Breast epithelium (tissue), 4 donors: ENCODE measurements around the gene USP14. TPM values are rescaled to one million over a fixed set of nuclear protein-coding genes. Genes with fewer than 3 reads are reported as not detected.

Experiments
- DNase-seq, 2 donors: peaks; one replicate each; pipeline ENCODE4 v3.0.0-alpha.2; 2019; ENCODE audit warnings: low spot score in 2 of 2
- H3K27ac ChIP-seq, 2 donors: fragments of 200-600 bp; sonication (generic) in 1 of 2; one replicate each; pipeline ENCODE4 v1.5.1; 2016 to 2019; ENCODE audit warnings: mild to moderate bottlenecking in 1 of 2
- H3K27me3 ChIP-seq, 2 donors: fragments of 200-600 bp; sonication (generic) in 1 of 2; one replicate each; pipeline versions ENCODE4 v1.5.1 to v1.6.0; 2017 to 2019; ENCODE audit warnings: control low read depth in 1 of 2, mild to moderate bottlenecking in 1 of 2
- H3K36me3 ChIP-seq: fragments of 200-600 bp; one replicate; pipeline ENCODE4 v1.5.1; 2019
- H3K4me1 ChIP-seq, 2 donors: fragments of 200-600 bp; sonication (generic); one replicate each; pipeline ENCODE4 v1.5.1; 2016 to 2019; ENCODE audit warnings: control low read depth in 1 of 2
- H3K4me3 ChIP-seq, 3 donors: fragments of 200-600 bp; sonication (generic); 1 replicate in 2 of 3; 2 replicates in 1 of 3; pipeline ENCODE4 v1.5.1; 2016 to 2019; ENCODE audit warnings: mild to moderate bottlenecking in 3 of 3, moderate library complexity in 2 of 3
- H3K9me3 ChIP-seq, 2 donors: fragments of 200-600 bp; sonication (generic) in 1 of 2; one replicate each; pipeline ENCODE4 v1.5.1; 2016 to 2019; ENCODE audit warnings: control low read depth in 1 of 2
- POLR2A ChIP-seq: fragments of 450-650 bp; IDR thresholded peaks from one replicate; pipeline ENCODE4 v1.6.1; 2016; ENCODE audit warnings: antibody characterized with exemption, mild to moderate bottlenecking, moderate library complexity
- POLR2AphosphoS5 ChIP-seq, 3 donors: sonication (generic); formaldehyde crosslinking; IDR thresholded peaks; one replicate each; pipeline ENCODE4 v1.6.1; 2017; ENCODE audit warnings: antibody characterized with exemption in 3 of 3
- intact Hi-C: fragments of 100-400 bp; cut with DNase I; formaldehyde crosslinking; loops from one replicate; pipeline ENCODE4 v1.15.1; 2023; ENCODE audit warnings: low total_unique reads
- total RNA-seq, 3 donors: library from RNA; depleted of rRNA; stranded (reverse); fragments of >200 nt; gene quantifications; one replicate each; pipeline ENCODE4 v1.1.0, GENCODE V29; 2016
- TF ChIP-seq, protein P1 (sequence below), 3 donors: fragments of 450-650 bp; IDR thresholded peaks; one replicate each; pipeline ENCODE4 v1.5.1; 2016 to 2017; ENCODE audit warnings: antibody characterized with exemption in 3 of 3, mild to moderate bottlenecking in 3 of 3, moderate library complexity in 3 of 3

Gene USP14
- total RNA-seq, 3 donors from 2014 or later, result 30.5 to 46.9 (median 38.1) TPM

DNA sequence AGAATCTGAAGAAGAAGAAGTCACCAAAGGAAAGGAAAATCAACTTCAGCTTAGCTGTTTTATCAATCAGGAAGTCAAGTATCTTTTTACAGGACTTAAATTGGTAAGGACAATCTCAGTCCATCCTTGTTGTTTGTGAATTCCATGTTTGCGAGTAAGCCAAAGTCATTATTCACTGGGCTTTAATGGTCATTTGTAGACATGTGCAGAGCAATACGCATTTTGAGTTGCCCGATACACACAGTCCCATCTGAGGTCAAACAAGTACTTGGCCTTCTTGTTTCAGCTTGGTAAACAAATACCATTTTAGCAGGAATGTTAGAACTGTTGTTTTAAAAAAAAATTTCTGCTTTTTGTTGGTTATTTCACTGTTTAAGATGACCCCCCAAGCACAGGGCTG lies 40.9 kb downstream of the USP14 start:
- no peaks in the 10 kb centered on the region for H3K27me3 ChIP-seq
- H3K36me3 ChIP-seq, result no peaks in the 10 kb centered on the region
- DNase-seq, result no peak
- no peaks in the 10 kb centered on the region for H3K9me3 ChIP-seq
- TF ChIP-seq, protein P1, sequence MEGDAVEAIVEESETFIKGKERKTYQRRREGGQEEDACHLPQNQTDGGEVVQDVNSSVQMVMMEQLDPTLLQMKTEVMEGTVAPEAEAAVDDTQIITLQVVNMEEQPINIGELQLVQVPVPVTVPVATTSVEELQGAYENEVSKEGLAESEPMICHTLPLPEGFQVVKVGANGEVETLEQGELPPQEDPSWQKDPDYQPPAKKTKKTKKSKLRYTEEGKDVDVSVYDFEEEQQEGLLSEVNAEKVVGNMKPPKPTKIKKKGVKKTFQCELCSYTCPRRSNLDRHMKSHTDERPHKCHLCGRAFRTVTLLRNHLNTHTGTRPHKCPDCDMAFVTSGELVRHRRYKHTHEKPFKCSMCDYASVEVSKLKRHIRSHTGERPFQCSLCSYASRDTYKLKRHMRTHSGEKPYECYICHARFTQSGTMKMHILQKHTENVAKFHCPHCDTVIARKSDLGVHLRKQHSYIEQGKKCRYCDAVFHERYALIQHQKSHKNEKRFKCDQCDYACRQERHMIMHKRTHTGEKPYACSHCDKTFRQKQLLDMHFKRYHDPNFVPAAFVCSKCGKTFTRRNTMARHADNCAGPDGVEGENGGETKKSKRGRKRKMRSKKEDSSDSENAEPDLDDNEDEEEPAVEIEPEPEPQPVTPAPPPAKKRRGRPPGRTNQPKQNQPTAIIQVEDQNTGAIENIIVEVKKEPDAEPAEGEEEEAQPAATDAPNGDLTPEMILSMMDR (IDR thresholded peaks at IDR 0.05), result no peak
- TF ChIP-seq POLR2AphosphoS5 (IDR thresholded peaks at IDR 0.05) (no peak), POLR2A (no peak)
- H3K27ac ChIP-seq, result no peak overlapping the region
- intact Hi-C loops, result no loop called here
- H3K4me3 ChIP-seq, result no peak overlapping the region
- H3K4me1 ChIP-seq, result no peaks in the 10 kb centered on the region

DNA sequence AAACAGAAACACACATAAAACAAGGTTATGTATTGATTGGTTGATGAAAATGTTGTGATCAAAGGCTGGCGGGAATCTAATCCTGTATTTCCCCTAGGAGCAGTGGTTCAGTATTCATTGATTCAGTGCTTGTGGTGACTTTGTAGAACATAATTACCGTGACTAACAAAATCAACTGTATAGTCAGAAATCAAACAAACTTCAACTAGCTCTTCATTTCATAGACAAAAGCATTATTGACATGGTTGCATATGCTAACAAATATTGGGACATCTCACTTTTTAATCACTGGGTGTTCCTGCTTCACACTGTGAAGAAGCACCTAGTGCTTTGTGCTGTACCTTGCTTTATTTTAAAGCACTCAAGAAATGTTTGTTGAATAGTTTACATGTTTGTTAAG lies 41.4 kb downstream of the USP14 start:
- H3K36me3 ChIP-seq, result no peaks in the 10 kb centered on the region

DNA sequence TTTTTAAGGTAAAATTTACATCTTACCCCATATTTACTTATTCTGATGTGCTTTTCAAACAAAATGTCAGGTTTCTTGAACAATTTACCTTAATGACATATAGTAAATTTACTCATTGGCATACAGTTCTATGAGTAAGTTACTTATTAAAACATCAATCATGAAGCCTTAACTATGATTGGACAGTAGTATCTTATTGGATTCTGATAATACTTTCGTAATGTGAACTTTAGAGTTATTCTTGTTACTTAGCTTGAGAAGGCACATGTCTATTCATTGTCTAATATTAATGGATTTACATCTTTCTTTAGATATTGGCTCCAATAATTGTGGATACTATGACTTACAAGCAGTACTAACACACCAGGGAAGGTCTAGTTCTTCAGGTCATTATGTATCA lies 51.7 kb downstream of the USP14 start:
- no peak for DNase-seq
- no peak for TF ChIP-seq POLR2A
- TF ChIP-seq, protein P1 (IDR thresholded peaks at IDR 0.05), result no peak
- no peak for TF ChIP-seq POLR2AphosphoS5 (IDR thresholded peaks at IDR 0.05)
- peaks cover 4% of the 10 kb centered on the region for H3K36me3 ChIP-seq
- no peak overlapping the region for H3K27ac ChIP-seq
- intact Hi-C loops, result no loop called here
- no peaks in the 10 kb centered on the region for H3K27me3 ChIP-seq
- no peak overlapping the region for H3K4me3 ChIP-seq
- H3K4me1 ChIP-seq, result no peaks in the 10 kb centered on the region
- H3K9me3 ChIP-seq, result no peaks in the 10 kb centered on the region

More for the DNA sequence above, 41.4 kb downstream of the USP14 start:
- intact Hi-C loops, result no loop called here
- H3K4me3 ChIP-seq, result no peak overlapping the region
- no peaks in the 10 kb centered on the region for H3K9me3 ChIP-seq
- TF ChIP-seq, protein P1 (IDR thresholded peaks at IDR 0.05), result no peak
- no peak for TF ChIP-seq POLR2AphosphoS5 (IDR thresholded peaks at IDR 0.05)
- no peaks in the 10 kb centered on the region for H3K4me1 ChIP-seq
- no peaks in the 10 kb centered on the region for H3K27me3 ChIP-seq
- DNase-seq, result no peak
- H3K27ac ChIP-seq, result no peak overlapping the region

DNA sequence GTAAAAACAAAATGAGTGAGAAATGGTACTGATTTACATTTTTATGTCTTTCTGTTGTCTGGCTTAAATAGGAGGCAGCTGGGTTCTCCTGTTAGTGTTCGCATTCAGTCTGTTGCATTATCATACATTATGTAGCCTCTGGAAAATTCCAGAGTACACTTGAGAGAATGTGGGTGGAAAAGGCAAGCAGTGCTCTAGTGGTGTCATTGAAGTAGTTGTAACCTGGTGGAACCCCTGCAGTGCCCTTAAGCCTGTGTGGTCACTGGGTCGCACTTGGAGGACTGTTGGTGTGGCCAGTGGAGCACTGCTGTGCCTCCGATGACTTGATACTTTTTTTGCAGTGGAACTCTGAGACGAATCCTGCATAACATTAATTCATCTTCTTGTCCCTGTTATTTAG lies 52.4 kb downstream of the USP14 start:
- DNase-seq, result no peak
- Histone ChIP-seq H3K36me3 (peaks cover 4% of the 10 kb centered on the region), H3K4me3 (no peak overlapping the region), H3K27me3 (no peaks in the 10 kb centered on the region), H3K27ac (no peak overlapping the region), H3K9me3 (no peaks in the 10 kb centered on the region), H3K4me1 (no peaks in the 10 kb centered on the region)
- intact Hi-C loops, result no loop called here
- TF ChIP-seq POLR2A (no peak), POLR2AphosphoS5 (IDR thresholded peaks at IDR 0.05) (no peak)
- TF ChIP-seq, protein P1 (IDR thresholded peaks at IDR 0.05), result no peak

DNA sequence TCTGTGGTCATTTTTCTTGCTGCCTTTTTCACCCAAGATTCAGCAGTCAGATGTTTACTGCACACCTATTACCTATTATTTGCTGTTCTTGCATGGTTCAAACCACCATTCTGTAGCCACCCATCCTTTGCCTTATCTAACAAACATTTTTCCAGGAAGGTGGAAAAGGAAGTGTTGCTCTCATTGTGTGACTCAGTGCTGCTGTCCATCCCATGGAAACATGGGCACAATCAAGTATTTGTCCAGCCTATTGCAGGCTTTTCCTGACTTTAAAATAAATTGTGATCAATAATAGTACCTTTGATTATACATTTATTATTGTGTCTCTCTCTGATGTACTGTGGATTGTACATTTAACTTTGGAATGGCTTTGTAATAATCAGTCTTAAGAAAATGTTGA lies 53.2 kb downstream of the USP14 start:
- Histone ChIP-seq H3K9me3 (no peaks in the 10 kb centered on the region), H3K4me1 (no peaks in the 10 kb centered on the region), H3K27me3 (no peaks in the 10 kb centered on the region), H3K4me3 (no peak overlapping the region), H3K27ac (no peak overlapping the region), H3K36me3 (peaks cover 4% of the 10 kb centered on the region)
- TF ChIP-seq, protein P1 (IDR thresholded peaks at IDR 0.05), result no peak
- TF ChIP-seq POLR2AphosphoS5 (IDR thresholded peaks at IDR 0.05), result no peak
- DNase-seq, result no peak
- intact Hi-C loops, result no loop called here
